DMS114 treated with DMSO at 0.1 percent for 48 hours (cell line): ENCODE measurements around the gene CABP7.

ENCODE experiments used
- DNase-seq: peaks from one replicate; lab custom pipeline; 2025; ENCODE audit not compliant: unreplicated experiment; lab: John Stamatoyannopoulos, UW

Gene CABP7

DNA sequence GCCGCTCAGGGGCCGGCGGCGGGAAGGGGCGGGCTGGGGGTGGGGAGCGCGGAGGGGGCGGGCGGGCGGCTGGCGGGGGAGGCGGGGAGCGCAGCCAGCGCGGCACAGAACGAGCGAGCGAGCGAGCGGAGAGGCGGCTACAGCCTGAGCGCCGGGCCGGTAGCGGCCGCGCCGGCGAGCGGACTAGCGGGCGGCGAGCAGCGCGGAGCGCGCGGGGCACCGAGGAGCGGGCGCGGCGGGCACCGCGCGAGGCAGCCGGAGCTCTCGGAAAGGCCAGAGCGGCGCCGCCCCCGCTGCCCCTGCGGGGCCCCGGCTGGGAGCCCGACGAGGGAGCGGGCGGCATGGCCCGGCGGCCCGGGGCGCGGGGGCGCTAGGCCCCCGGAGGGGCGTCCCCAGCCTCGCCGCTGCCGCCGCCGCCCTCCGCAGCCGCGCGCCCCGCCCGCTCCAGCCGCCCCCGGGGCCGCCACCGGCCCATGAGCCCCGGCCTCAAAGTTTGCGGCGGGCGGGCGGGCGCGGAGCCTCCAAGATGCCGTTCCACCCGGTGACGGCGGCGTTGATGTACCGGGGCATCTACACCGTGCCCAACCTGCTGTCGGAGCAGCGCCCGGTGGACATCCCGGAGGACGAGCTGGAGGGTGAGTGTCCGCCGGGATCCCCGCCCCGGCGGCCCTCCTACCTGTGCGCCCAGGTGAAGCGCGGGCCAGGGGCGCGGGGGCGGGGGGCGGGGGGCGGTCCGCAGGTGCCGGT, at the start of gene CABP7:
Gene CABP7 (plus strand): TSS at position 105 of the 747 bp plus-strand sequence. CDS start 422 bp downstream, at position 527.
- DNase-seq = no peak

DNA sequence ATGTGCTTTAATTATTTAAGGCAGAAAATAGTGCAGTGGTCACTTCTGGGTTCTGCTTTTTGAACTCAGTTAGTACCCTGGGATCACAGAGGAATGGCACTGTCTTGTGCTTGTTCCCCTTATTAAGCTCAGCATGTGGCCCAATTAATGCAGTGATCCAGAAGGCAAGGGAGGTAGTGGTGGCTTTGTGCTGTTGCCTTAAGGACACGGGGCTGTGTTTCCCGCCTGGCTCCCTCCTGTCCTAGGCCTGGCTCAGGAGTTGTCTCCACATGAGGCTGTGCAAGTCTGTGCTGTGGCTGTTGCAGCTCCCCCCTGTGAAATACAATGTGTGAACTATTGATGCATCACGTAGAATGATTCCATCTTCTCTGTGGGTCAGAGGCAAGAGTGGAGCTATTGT, 49.2 kb upstream of the CABP7 start:
- DNase-seq = no peak

DNA sequence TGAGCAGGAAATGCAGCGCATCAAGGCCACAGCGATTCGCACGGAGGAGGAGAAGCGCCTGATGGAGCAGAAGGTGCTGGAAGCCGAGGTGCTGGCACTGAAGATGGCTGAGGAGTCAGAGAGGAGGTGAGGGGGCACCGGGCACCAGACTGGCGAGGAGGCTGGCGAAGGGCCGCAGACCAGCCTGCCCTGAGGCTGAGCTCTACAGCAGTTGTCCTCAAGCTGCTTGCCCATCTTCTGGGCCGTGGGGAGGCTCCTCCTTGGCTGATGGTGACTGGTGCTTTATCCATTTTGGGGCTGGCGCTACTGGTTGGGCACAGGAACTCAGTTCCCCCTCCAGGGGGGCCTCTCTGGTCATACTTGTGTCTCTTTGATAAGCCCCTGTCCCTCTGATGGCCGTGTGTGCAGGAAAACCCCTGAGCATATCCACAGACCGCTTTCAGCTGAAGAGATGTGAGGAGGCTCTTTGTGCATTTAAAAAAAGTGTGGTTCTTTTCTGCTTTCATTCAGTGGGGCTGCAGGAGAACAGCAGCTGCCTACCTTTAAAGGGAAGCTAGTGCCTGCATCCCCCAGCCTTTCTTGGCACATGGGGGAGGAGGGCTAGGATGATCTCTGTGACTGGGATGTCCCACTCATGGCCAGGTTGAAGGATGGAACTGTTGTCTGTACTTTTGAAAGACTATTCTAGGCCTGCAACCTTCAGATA, 46.3 kb upstream of the CABP7 start:
- DNase-seq = no peak

DNA sequence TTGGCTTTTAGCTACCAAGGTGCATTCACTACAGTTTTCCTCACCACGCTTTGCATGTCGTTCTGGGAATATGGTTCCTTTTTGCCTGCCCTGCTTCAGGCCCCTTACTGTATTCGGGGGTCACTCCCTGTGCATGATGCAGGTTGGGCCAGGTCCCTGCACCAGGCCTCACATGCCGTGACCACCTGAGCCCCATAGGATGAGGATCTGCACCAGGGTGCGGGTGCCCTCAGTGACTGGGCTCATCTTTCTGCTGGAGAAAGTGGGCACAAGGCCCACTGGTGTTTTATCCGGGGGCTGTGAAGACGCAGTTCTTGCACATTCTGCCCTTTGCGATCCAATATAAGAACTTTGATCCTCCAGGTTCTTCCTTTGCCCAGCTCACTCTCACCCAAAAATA, 45.7 kb upstream of the CABP7 start:
- DNase-seq = no peak

DNA sequence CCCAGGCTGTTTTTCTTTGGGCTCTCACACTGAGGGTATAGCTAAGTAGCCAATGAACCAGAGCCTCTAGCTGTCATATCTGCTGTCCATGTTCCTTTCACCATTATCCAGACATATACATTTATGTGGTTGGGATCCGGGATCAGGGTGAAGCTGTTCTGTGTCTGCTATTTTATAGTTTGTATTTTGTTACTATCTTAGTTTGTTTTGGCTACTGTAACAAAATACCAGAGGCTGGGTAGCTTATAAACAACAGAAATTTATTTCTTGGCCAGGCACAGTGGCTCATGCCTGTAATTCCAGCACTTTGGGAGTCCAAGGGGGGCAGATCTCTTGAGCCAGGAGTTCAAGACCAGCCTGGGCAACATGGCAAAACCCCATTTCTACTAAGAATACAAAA, 40.5 kb upstream of the CABP7 start:
- DNase-seq = no peak

DNA sequence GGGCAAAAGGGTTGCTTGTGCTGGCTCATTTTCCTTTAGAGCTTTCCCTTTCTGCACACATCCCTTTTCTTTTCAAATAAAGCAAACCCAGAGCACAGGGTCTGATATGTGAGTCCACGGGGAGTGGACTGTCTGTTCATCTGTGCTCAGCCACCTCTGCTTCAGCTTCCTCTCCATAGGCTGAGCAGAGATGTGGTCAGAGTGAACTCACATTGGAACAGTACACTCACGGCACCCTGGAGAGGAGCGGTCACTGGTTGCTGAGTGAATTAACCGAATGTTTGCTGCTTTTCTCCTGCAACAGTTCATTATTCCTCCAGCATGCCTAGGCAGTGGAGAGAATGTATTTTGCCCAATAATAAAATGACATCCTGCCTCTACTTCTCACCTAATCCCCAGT, 36.3 kb upstream of the CABP7 start:
- no peak for DNase-seq

DNA sequence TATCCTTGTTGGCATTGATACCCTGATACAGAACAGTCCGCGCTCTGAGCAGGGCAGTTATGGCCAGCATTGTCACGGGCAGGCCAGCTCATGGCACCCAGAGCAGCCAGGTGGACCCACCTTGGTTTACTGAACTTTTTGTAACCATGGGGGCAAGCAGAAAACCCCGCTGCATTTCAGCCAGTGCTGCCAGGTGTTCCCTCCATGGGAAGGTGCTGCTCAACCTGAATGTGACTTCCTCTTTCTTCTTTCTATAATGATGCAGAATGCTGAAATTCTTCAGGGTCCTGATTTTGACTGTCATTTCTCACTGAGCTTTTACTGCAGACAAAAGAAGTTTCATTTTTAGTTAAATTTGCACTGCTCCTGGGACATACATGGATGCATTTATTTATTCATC, 35.6 kb upstream of the CABP7 start:
- DNase-seq = no peak

DNA sequence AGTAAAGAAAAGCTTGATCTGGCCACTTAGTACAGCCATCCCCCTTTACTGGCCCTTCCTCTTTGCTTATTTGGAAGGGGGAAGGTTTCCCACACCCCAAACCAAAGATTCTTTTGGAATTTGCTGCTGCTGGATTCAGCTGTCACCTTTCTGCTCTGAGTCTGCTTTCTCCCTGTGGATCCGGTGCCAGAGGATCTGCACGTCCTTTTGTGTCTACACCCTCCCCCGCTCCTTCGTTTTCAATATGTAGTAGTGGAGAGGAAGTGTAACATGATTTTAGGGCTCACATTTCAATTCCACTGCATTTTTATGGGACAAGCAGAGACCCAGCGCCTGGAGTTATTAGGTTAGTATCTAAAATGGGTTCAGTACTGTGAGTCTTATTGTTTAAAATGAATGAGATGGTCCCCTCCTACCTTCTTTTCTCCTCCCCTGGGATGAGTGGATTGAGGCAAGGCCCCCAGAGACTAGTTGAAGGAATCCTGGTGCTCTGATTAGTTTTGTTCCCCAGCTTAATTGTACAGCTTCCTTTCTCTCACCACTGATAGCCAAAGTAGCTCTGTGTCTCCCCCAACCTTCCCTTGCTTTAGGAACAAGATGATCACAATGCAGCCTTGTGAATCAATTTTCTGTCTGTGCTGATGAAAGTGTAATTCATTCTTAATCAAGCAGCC, 30.5 kb upstream of the CABP7 start:
- no peak for DNase-seq

DNA sequence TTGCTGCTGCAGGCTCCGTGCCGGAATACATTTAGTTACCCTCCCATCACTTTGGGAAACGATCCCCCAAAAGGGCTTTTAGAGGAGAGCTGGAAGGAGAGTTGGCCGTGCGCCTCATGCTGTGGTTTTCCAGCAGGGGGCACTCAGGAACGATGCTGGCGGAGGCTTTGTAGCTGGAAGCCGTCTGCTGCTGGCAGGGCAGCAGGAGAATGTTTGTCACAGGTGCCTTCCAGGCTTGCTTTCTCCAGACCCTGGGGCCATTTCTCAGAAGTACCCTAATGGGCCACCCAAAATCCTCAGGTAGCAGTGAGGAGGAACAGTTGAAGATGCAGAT, 30.0 kb upstream of the CABP7 start:
- DNase-seq = peak; percentile 2

DNA sequence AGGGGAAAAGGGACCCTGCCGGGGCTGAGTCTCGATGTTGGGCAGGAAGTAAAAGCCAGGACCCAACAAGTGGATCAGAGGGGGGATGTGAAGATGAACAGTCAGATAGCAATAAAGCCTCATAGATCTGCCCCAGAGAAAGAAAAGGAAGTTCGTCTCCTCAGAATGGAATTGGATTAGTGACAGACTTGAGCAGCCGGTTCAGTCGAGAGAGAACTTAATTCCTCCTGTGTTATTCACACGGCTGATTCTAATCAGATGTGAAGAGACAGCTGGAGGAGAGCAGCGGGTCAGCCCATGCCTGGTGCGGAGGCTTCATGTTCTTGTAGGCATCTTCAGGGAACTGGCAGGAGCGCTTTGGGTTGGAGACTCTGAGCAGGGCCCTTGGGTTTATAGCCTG, 29.3 kb upstream of the CABP7 start:
- no peak for DNase-seq

DNA sequence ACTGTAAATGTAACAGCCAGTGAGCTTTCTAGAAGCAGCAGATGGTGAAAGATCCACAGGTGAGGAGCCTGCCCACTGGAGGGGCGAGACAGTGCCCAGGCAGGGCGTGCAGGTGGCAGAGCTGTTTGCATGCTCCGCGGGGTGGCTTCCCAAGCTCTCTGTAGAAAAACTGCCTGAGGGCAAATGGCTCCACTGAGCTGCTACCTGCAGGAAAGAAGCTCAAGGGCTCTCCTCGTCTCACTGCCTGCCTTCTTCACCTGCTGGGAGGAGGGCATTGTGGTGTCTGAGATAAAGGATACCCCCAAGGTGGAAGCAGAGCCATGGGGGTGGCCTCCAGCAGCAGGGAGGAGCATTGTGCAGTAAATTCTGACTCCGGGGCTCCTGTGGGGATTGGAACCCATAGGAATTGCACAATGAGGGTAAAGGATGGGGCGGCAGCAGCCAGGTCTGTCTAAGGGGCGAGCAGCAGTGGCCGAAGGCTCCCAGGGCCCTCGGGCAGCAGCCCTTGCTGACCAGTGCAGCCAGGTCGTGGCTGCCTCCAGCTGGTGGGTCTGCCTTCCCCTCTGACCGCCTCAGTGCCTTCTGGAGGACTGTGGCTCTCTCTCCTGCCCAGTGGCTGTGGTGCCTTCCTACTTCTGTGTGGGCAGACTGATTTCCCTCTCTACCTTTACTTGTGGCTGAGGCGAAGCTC, 28.0 kb upstream of the CABP7 start:
- DNase-seq = no peak

DNA sequence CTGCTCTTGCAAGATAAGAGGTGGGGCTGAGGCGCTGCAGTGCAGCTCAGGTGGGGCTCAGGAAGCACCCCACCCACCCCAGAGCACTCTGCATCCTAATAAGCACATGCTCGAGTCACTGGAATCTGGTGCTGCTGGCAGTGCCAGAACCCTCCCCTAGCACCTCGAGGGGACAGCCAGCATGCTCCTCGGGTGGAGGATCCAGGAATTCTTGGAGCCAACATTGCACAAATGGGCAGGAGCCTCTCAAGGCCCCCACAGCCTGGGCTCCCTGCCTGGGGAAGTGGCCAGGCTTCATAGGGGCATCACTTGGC, 27.5 kb upstream of the CABP7 start:
- DNase-seq = no peak

DNA sequence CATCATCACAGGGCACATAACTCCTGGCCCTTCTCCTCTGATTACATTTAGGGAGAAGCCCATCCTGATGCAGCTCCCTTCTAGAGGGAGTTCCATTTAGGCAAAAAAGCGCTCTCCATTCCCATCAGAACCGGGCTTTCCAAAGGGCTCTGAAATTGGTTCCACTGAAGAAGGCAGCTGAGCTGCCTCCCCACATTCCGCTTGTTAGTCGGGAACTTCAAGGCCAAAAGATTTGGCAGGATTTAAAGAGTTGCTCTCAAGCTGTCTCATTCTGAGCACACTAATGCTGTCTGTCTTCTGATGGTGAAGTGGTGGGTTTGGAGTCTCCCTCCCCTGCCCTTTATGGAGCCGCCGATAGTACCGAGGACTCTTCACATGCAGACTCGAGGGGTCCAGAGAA, 26.6 kb upstream of the CABP7 start:
- DNase-seq = no peak

DNA sequence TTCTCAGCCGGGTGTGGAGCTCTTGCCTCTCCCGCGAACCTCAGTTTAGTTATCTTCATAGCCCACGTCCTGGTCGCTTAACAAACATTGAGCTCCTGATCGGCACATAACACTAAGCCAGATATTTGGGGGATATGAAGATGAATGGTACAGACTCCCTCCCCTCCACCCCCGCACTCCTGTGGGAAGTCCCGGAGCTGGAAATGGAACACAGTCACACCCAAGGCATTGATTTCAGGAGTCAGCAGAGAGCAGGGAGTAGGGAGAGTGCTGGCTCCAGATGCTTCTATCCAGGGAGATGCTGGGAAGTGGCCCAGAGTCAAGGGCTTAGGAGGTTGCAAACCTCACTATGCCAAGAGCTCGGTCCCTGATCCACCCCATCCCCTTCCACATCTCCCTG, 26.1 kb upstream of the CABP7 start:
- no peak for DNase-seq

DNA sequence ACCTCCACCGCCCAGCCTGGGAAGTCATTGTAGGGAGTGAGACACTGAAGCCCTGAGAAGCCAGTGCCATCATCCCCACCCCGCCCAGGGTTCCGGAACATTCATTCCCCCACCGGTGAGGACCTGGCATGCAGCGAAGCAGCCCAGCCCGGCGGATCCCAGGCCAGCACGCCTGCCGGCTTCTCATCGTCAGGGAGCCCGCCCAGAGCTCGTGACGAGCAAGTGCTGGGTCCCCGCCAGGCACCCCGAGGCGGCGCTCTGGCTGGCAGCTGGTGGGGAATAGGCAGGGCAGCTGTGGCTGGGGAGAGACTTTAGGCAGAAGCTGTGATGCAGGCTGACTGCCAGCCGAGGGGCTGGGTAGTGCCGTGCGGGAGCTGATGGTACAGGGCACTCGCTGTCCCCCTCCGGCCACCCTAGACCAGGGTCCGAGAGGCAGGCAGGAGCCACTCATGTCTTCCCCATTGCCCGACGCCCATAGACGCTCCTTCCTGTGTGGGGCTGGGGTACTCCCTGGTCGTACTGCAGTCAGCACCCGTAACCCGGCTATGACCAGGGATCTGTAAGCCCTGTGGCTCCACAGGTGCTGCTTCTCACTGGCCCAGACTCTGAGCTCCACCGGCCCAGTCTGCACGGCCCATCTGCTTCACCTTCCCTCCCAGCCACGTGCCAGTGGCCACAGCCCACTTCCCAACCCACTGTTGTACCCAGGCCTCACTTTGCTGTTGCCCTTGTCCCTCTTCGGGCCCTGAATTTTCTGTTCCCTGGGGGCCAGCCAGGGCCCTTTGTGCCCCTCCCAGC, 24.5 kb upstream of the CABP7 start:
- no peak for DNase-seq

DNA sequence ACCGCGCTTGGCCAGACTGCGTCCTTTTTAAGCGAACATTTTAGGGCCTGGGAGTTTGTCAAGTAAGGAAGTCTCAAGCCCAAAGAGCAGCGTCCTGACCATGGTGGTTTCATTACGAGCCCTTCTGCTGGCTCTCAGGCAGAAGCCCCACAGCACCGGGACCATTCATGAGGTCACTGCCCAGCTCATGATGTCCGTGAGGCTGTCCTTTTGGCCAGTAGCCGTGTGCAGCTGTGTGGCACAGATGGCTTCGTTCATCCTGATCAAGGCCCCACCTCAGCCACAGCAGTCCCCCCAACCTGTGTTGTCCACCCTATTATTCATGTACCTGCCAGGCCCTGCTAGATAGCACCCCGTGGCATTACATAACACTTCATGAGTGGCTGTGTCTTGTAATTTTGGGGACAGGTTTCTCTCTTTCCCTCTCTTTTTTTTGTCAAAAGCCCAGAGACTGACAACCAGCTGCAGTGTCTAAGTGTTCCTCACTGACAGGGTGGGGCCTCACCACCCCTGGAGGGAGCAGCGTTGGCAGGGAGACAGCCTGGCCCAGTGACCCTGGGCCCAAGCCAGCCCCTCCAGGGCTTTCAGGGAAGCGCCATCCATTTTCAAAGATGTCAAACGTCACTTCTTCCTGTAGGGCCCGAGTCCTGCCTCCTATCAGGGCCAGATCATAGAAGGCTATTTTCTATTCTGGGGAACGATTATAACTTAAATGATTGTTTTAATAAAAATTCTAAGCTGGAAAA, 21.8 kb upstream of the CABP7 start:
- no peak for DNase-seq

DNA sequence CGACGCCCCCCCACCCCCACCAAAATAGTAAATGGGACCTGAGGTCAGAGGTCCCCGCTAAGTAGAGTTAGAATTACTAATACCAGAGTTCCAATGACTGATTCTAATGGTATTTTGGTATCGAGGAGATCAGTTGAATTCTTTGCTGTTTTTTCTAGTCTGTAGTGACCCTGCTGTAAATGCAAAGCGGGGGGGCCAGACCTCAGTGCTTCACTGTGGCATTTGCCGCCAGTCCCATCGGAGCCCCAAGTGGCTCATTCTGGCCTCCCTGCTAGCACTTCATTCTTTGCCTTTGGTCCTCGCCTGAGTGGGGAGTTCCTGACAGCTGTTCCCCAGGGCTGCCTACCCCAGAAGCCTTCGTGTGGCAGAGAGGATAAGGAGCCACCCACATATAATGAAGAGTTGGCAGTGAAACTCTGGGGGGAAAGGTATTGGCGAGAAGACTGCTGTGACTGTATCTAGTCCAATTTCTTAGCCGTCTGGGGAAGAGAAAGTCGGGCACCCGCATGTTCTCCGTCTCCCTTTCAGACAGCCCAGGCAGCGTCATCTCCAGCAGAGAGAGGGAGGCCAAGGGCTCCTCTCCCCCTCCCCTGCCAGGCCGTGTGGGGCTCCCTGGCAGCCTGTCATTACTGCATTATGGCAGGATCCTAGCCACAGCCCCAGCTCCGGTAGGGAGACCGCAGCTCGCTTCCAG, 19.4 kb upstream of the CABP7 start:
- DNase-seq = no peak

DNA sequence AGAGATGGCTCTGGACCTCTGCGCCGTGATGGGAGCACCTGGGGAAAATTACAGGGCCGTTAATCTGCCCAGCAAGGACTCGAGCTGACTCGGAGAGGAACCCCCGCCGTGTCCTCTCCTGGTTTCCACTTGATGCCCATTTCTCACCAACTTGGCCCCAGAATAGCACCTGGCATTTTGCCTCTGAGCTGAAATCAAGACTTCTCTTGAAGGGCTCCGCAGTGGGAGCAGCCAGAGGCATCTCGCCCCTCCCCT, 19.0 kb upstream of the CABP7 start:
- no peak for DNase-seq

DNA sequence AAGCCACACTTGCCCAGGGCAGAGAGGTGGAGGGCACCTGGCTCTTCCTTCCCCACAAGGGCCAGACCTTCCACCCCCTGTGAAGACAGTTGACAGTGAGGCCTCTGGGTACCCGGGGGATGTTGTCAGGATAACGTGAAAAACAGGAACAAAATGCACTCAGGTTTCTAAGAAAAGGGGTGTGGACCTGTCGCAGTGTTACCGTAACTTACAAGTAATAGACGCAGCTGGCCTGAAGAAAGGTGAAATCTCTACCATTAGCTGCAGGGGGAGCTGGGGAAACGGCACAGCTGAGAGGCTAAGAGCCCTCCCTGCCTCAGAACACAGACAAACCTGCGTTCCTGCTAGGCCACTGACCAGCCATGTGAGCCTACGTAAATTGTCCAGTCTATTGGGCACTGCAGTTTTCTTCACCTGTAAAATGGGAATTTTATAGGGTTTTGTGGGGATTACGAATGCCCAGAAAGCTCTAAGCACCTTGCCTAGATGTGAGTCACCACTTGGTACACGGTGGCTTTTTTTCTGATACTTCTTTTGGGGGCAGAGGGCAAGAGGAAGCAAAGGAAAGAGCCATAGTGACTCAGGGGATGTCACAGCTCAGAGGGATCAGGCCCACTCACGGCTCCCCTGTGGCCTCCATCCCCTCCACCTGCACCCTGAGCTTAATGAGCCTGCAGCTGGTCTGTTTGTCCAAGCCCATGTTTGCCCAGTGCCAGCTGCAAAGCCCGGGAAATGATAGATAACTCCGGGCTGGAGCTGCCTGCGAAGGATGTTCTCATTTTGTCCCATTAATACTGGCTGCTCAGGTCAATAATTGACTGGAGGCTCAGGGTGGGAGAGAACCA, 18.4 kb upstream of the CABP7 start:
- no peak for DNase-seq
